D721Med (cell line): ENCODE measurements around the gene TSC22D1.

Experiments
- DNase-seq: peaks from one replicate; pipeline ENCODE4 v3.0.0; 2011; ENCODE audit warnings: low spot score; ENCODE audit not compliant: insufficient read length
- FAIRE-seq: peaks from 2 replicates; lab custom pipeline; 2011; peaks lifted over from hg19 to GRCh38; lab: Jason Lieb, UNC
- CTCF ChIP-seq: IDR thresholded peaks from 2 replicates; pipeline ENCODE4 v1.5.1; 2012; ENCODE audit warnings: mild to moderate bottlenecking, control low read depth; ENCODE audit not compliant: insufficient read depth; ENCODE audit errors: missing control alignments

Gene TSC22D1

GRCh38 chr13:44425041-44425814 is 150.9 kb downstream of the TSC22D1 start:
- no peak for FAIRE-seq
- no peak for DNase-seq
- no peak for TF ChIP-seq CTCF

- no peak for TF ChIP-seq CTCF
- DNase-seq (no peak), FAIRE-seq (no peak)
Observed at GRCh38 chr13:44423824-44424223, 152.3 kb downstream of the TSC22D1 start.

GRCh38 chr13:44422755-44423643 is 153.1 kb downstream of the TSC22D1 start:
- no peak for TF ChIP-seq CTCF
- no peak for DNase-seq
- FAIRE-seq: no peak

- TF ChIP-seq CTCF: no peak
- DNase-seq (no peak), FAIRE-seq (no peak)
Observed at GRCh38 chr13:44421853-44422525, 154.1 kb downstream of the TSC22D1 start.

DNA sequence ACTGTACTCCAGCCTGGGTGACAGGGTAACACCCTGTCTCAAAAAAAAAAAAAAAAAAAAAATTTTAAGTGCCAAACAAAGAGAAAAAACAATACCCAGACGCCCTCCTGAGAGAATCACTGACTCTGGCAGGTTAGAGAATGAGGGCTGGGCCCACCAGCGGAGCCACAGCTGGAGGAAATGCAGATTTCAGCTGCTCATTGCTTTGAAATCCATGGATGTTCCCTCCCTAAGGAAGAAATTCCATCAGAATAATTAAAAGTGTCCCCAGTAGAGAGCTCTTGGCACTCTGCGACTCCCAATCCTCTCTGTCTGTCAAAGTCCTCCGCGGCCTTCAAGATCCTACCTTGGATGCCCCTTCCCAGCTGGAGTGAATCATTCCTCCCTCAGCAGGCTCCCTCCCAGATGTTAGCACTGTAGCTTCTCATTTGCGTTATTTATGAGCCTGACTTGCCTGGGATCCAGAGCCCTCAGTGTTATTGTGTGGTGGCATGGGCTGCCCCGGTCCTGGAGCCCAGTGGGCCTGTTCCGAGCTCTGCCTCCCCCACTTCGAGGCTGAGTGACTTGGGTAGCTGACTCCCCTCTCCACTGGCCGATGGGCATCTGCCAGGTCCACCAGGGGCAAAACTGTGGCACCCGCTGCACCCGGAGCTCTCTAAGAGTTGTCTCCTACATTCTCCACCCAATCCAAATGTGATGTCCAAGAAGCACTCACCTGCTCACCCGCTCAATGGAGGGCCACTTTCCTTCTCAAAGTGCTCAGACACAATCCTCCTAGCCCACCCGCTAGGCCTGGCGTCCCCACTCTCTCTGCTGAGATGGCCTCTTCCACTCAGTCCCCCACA is 155.5 kb downstream of the TSC22D1 start:
- FAIRE-seq: no peak
- TF ChIP-seq CTCF: no peak
- DNase-seq: no peak

DNA sequence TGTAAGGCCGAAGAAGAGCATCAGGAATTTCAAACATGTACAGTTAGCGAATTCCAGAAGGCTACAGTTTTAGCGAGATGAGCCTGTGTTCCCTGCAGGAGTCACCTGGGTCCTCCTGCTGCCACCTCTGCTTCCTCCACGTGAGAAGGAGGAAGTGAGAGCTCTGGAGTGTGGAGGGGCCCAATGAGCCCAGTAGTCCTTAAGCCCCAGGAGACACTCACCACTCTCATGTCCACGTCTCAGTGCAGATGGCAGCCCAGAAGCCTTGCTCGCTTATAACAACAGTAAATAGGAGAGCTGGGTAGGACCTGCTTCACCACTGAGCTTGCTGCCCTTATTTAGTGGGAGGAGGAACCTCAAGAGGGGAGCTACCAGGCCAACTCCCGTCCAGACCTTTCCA is 158.3 kb downstream of the TSC22D1 start:
- no peak for DNase-seq
- FAIRE-seq: no peak
- no peak for TF ChIP-seq CTCF
